HG02588 (cell line): ENCODE measurements around the gene BIN1.
"Not testable (repeated sequence)": the region's sequence is repeated elsewhere in the genome, so short reads cannot be mapped to it uniquely, and the experiment has no call there.

Experiments used
- ATAC-seq: cut with Tn5 transposase; IDR thresholded peaks from one replicate; pipeline ENCODE4 v1.9.1; 2021; ENCODE audit warnings: mild to moderate bottlenecking, moderate library complexity; ENCODE audit not compliant: unreplicated experiment

The BIN1 gene

GRCh38 chr2:127134833-127135830 is 28.2 kb upstream of the BIN1 start:
- ATAC-seq, result no peak

GRCh38 chr2:127134235-127134634 is 27.3 kb upstream of the BIN1 start:
- no peak for ATAC-seq

- ATAC-seq, result no peak
These were observed 26.8 kb upstream of the BIN1 start for GRCh38 chr2:127133793-127134192.

- ATAC-seq, result no peak
These were observed 23.5 kb upstream of the BIN1 start for GRCh38 chr2:127130421-127130820.

- ATAC-seq, result no peak
These were observed 23.0 kb upstream of the BIN1 start for GRCh38 chr2:127129937-127130336.

GRCh38 chr2:127128445-127128904 is 21.5 kb upstream of the BIN1 start:
- ATAC-seq, result peak; percentile 97

- no peak for ATAC-seq
These were observed 18.9 kb upstream of the BIN1 start for GRCh38 chr2:127125821-127126220.

GRCh38 chr2:127124426-127124825 is 17.5 kb upstream of the BIN1 start:
- no peak for ATAC-seq

- no peak for ATAC-seq
These were observed 15.5 kb upstream of the BIN1 start for GRCh38 chr2:127122361-127123027.

- no peak for ATAC-seq
These were observed 14.8 kb upstream of the BIN1 start for GRCh38 chr2:127121776-127122176.

GRCh38 chr2:127121353-127121752 is 14.4 kb upstream of the BIN1 start:
- ATAC-seq, result no peak

GRCh38 chr2:127120408-127120807 is 13.5 kb upstream of the BIN1 start:
- ATAC-seq, result not testable (repeated sequence)

- ATAC-seq, result no peak
These were observed 11.5 kb upstream of the BIN1 start for GRCh38 chr2:127118467-127118866.

GRCh38 chr2:127118038-127118437 is 11.1 kb upstream of the BIN1 start:
- ATAC-seq, result no peak

- ATAC-seq, result no peak
These were observed 10.6 kb upstream of the BIN1 start for GRCh38 chr2:127117603-127118002.

- no peak for ATAC-seq
These were observed 8.7 kb upstream of the BIN1 start for GRCh38 chr2:127115471-127116199.

GRCh38 chr2:127110985-127111384 is 4.0 kb upstream of the BIN1 start:
- ATAC-seq, result no peak

GRCh38 chr2:127108090-127108523 is 1.2 kb upstream of the BIN1 start:
- ATAC-seq, result no peak

GRCh38 chr2:127107622-127107999 is 657 bp upstream of the BIN1 start:
- ATAC-seq, result no peak

GRCh38 chr2:127106457-127106990 is 430 bp downstream of the BIN1 start:
- ATAC-seq, result peak; percentile 17
